Activated naive CD4-positive, alpha-beta T cell treated with anti-CD3 and anti-CD28 coated beads, Interleukin-2, amount 10 ng/mL, durations not matched to agents 7 days and 5 days (primary cell): ENCODE results near the gene HCRTR2.

Experiments
- CTCF ChIA-PET: fragments of 350-600 bp; sonication (Branson Sonifier 250); formaldehyde crosslinking; loops from one replicate; lab custom pipeline; 2021; ENCODE audit warnings: antibody characterized with exemption; lab: Charles Lee
- DNase-seq: peaks from one replicate; pipeline ENCODE4 v3.0.0-alpha.2; 2020
- H3K27ac Mint-ChIP-seq: one replicate; pipeline ENCODE4 v1.8.0; 2021; ENCODE audit warnings: mild to moderate bottlenecking, moderate library complexity, mixed read lengths
- H3K27me3 Mint-ChIP-seq: one replicate; pipeline ENCODE4 v1.8.0; 2021; ENCODE audit warnings: mild to moderate bottlenecking, mixed read lengths
- H3K36me3 Mint-ChIP-seq: one replicate; pipeline ENCODE4 v1.8.0; 2021; ENCODE audit warnings: mixed read lengths
- H3K4me1 Mint-ChIP-seq: one replicate; pipeline ENCODE4 v1.8.0; 2021; ENCODE audit warnings: mixed read lengths
- H3K4me3 Mint-ChIP-seq: one replicate; pipeline ENCODE4 v1.8.0; 2021; ENCODE audit warnings: mild to moderate bottlenecking, moderate library complexity, mixed read lengths
- H3K9me3 Mint-ChIP-seq: one replicate; pipeline ENCODE4 v1.8.0; 2021; ENCODE audit warnings: mixed read lengths

Gene HCRTR2

GRCh38 chr6:55327169-55327568 is 152.9 kb downstream of the HCRTR2 start, which contains the start of gene GFRAL:
Gene GFRAL, plus strand, starts transcription at chr6:55327469. Its CDS starts 86 bp downstream, at chr6:55327555.
- Mint-ChIP-seq H3K9me3 (peaks cover 3% of the 10 kb centered on the region), H3K27me3 (no peaks in the 10 kb centered on the region), H3K4me1 (no peaks in the 10 kb centered on the region), H3K4me3 (no peak within 1 kb of the TSS), H3K27ac (no peak within 1 kb of the TSS), H3K36me3 (no peaks in the 10 kb centered on the region)
- CTCF ChIA-PET = no interaction called here
- DNase-seq = no peak
